GM12892 (cell line): ENCODE measurements around the gene NDUFAF8. TPM values are rescaled to one million over a fixed set of nuclear protein-coding genes. Genes with fewer than 3 reads are reported as not detected.
A peak's percentile ranks its signal among the peaks of the same experiment; 100 is the strongest.

Experiments
- DNase-seq: peaks from one replicate; pipeline ENCODE4 v3.0.0; 2011; ENCODE audit not compliant: insufficient read length
- FAIRE-seq: peaks from 2 replicates; lab custom pipeline; 2011; peaks lifted over from hg19 to GRCh38; lab: Jason Lieb, UNC
- POLR2A ChIP-seq: IDR thresholded peaks from 2 replicates; pipeline ENCODE4 v1.6.1; 2011; ENCODE audit warnings: low read depth, low read length, control low read depth
- POLR2AphosphoS5 ChIP-seq: IDR thresholded peaks from 2 replicates; pipeline ENCODE4 v1.6.1; 2011; ENCODE audit warnings: low read depth, low read length, control low read depth
- TAF1 ChIP-seq: IDR thresholded peaks from 2 replicates; pipeline ENCODE4 v1.6.1; 2011; ENCODE audit warnings: low read depth, mild to moderate bottlenecking, control low read depth, low read length, borderline replicate concordance
- polyA plus RNA-seq: library from polyadenylated mRNA; unstranded; fragments of >200 nt; gene quantifications from one replicate; pipeline ENCODE4 v1.2.1, GENCODE V29; 2012; ENCODE audit warnings: missing spikeins, inconsistent platforms; ENCODE audit not compliant: missing spikeins

NDUFAF8 gene
- 156 TPM for polyA plus RNA-seq

GRCh38 chr17:81238815-81239713, at the start of gene NDUFAF8, which contains the start of gene TEPSIN:
TSS of gene NDUFAF8 (plus strand) at chr17:81239318. CDS start at chr17:81239364, 46 bp downstream.
TSS of gene TEPSIN (minus strand) at chr17:81239055. CDS start at chr17:81239033, 22 bp downstream.
- DNase-seq: peak; percentile 100
- FAIRE-seq: peak; percentile 99
- TF ChIP-seq POLR2AphosphoS5 (peak; percentile 70; the same call in 1 of the 2 replicates), POLR2A (peak; percentile 90), TAF1 (no peak)

- no peak for DNase-seq
- no peak for TF ChIP-seq TAF1
- no peak for TF ChIP-seq POLR2A
- TF ChIP-seq POLR2AphosphoS5: no peak
- no peak for FAIRE-seq
Observed at GRCh38 chr17:81189670-81190530, 49.2 kb upstream of the NDUFAF8 start.

- no peak for DNase-seq
- no peak for FAIRE-seq
- TF ChIP-seq POLR2AphosphoS5: no peak
- TF ChIP-seq POLR2A: no peak
- TF ChIP-seq TAF1: no peak
Observed at GRCh38 chr17:81190591-81190990, 48.5 kb upstream of the NDUFAF8 start.

GRCh38 chr17:81191116-81191515, 48.0 kb upstream of the NDUFAF8 start:
- FAIRE-seq (no peak), DNase-seq (no peak)
- TF ChIP-seq TAF1 (no peak), POLR2A (no peak), POLR2AphosphoS5 (no peak)

GRCh38 chr17:81191646-81192045, 47.5 kb upstream of the NDUFAF8 start:
- TF ChIP-seq TAF1 (no peak), POLR2A (no peak), POLR2AphosphoS5 (no peak)
- FAIRE-seq (no peak), DNase-seq (no peak)

GRCh38 chr17:81192386-81193050, 46.6 kb upstream of the NDUFAF8 start:
- no peak for DNase-seq
- no peak for TF ChIP-seq POLR2A
- TF ChIP-seq TAF1: no peak
- TF ChIP-seq POLR2AphosphoS5: no peak
- no peak for FAIRE-seq

GRCh38 chr17:81193051-81193410, 46.1 kb upstream of the NDUFAF8 start:
- TF ChIP-seq POLR2AphosphoS5: no peak
- no peak for TF ChIP-seq POLR2A
- no peak for TF ChIP-seq TAF1
- FAIRE-seq (no peak), DNase-seq (no peak)

GRCh38 chr17:81193470-81194224, 45.5 kb upstream of the NDUFAF8 start:
- TF ChIP-seq POLR2AphosphoS5 (no peak), POLR2A (no peak), TAF1 (no peak)
- FAIRE-seq: peak; percentile 36

GRCh38 chr17:81194225-81194760, 44.8 kb upstream of the NDUFAF8 start:
- FAIRE-seq (no peak), DNase-seq (no peak)
- TF ChIP-seq TAF1 (no peak), POLR2A (no peak), POLR2AphosphoS5 (no peak)

More at GRCh38 chr17:81193470-81194224, 45.5 kb upstream of the NDUFAF8 start:
- no peak for DNase-seq

- DNase-seq (no peak), FAIRE-seq (no peak)
- TF ChIP-seq TAF1: no peak
- TF ChIP-seq POLR2A: no peak
- TF ChIP-seq POLR2AphosphoS5: no peak
Observed at GRCh38 chr17:81194941-81195901, 43.9 kb upstream of the NDUFAF8 start.
